OCI-M1 (cell line): ENCODE results near the gene LGI1.

Experiments
- DNase-seq: peaks from one replicate; lab custom pipeline; 2025; lab: John Stamatoyannopoulos, UW

LGI1 gene

GRCh38 chr10:93755443-93756116 lies 2.2 kb upstream of the LGI1 start:
- DNase-seq, result no peak

- no peak for DNase-seq
These were observed 1.6 kb upstream of the LGI1 start for GRCh38 chr10:93756118-93756517.

GRCh38 chr10:93757136-93757535 lies 600 bp upstream of the LGI1 start:
- no peak for DNase-seq

- no peak for DNase-seq
These were observed 761 bp downstream of the LGI1 start for GRCh38 chr10:93758508-93758885.

GRCh38 chr10:93758891-93759410 lies 1.2 kb downstream of the LGI1 start:
- DNase-seq, result no peak

GRCh38 chr10:93760490-93760889 lies 2.8 kb downstream of the LGI1 start:
- no peak for DNase-seq

- no peak for DNase-seq
These were observed 5.2 kb downstream of the LGI1 start for GRCh38 chr10:93762979-93763391.

GRCh38 chr10:93766918-93767317 lies 9.2 kb downstream of the LGI1 start:
- DNase-seq, result no peak

GRCh38 chr10:93767724-93768399 lies 10.1 kb downstream of the LGI1 start:
- no peak for DNase-seq

- no peak for DNase-seq
These were observed 11.2 kb downstream of the LGI1 start for GRCh38 chr10:93768892-93769291.

- no peak for DNase-seq
These were observed 13.6 kb downstream of the LGI1 start for GRCh38 chr10:93771354-93771753.

GRCh38 chr10:93773120-93773519 lies 15.4 kb downstream of the LGI1 start:
- DNase-seq, result no peak

- no peak for DNase-seq
These were observed 16.0 kb downstream of the LGI1 start for GRCh38 chr10:93773705-93774104.

- no peak for DNase-seq
These were observed 17.6 kb downstream of the LGI1 start for GRCh38 chr10:93775356-93775755.

- DNase-seq, result no peak
These were observed 19.4 kb downstream of the LGI1 start for GRCh38 chr10:93777092-93777491.

GRCh38 chr10:93784059-93784458 lies 26.3 kb downstream of the LGI1 start:
- DNase-seq, result no peak

GRCh38 chr10:93788413-93789208 lies 30.9 kb downstream of the LGI1 start:
- no peak for DNase-seq

GRCh38 chr10:93790439-93790838 lies 32.7 kb downstream of the LGI1 start:
- DNase-seq, result no peak

GRCh38 chr10:93796167-93796566 lies 38.4 kb downstream of the LGI1 start:
- no peak for DNase-seq

GRCh38 chr10:93797825-93798224 lies 40.1 kb downstream of the LGI1 start:
- no peak for DNase-seq

- DNase-seq, result no peak
These were observed 41.5 kb downstream of the LGI1 start for GRCh38 chr10:93799155-93799708.

- DNase-seq, result no peak
These were observed 46.5 kb downstream of the LGI1 start for GRCh38 chr10:93804200-93804599.

GRCh38 chr10:93806903-93807302 lies 49.2 kb downstream of the LGI1 start:
- DNase-seq, result peak; percentile 57
